ENCODE results near the gene NLRP12.
"Not testable (repeated sequence)": the region's sequence is repeated elsewhere in the genome, so short reads cannot be mapped to it uniquely, and the experiment has no call there.

The NLRP12 gene

DNA sequence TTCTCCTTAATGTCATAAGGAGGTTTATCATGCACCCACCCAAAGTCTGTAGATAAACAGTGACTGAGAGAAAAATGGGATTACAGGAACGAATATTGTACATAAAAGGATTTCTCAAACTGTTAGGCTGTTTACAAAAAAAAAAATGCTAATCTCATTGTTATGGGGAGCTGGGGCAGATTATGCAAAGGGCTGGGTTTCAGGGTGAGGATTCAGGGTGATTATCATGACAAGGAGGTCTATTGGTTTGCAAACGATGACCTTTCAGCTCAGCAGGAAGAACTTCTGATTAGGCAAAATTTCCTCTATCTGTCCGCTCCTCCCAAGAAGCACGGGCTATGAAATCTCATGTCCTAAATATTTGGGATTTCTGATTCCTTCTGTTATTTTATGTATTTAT, 41.4 kb downstream of the NLRP12 start:
- TF ChIP-seq, protein P1, sequence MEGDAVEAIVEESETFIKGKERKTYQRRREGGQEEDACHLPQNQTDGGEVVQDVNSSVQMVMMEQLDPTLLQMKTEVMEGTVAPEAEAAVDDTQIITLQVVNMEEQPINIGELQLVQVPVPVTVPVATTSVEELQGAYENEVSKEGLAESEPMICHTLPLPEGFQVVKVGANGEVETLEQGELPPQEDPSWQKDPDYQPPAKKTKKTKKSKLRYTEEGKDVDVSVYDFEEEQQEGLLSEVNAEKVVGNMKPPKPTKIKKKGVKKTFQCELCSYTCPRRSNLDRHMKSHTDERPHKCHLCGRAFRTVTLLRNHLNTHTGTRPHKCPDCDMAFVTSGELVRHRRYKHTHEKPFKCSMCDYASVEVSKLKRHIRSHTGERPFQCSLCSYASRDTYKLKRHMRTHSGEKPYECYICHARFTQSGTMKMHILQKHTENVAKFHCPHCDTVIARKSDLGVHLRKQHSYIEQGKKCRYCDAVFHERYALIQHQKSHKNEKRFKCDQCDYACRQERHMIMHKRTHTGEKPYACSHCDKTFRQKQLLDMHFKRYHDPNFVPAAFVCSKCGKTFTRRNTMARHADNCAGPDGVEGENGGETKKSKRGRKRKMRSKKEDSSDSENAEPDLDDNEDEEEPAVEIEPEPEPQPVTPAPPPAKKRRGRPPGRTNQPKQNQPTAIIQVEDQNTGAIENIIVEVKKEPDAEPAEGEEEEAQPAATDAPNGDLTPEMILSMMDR (IDR thresholded peaks at IDR 0.05; ENCODE audit: control extremely low read depth, extremely low read depth, low read depth, missing control alignments), result no peak
- ChIA-PET CTCF (interaction anchor here (4.8 kb wide), 1 partner anchor 10 kb away, joined by 13 read pairs; no protein-coding TSS in a partner anchor), POLR2A (no interaction called here)
- no peak for DNase-seq (ENCODE audit: extremely low spot score)

DNA sequence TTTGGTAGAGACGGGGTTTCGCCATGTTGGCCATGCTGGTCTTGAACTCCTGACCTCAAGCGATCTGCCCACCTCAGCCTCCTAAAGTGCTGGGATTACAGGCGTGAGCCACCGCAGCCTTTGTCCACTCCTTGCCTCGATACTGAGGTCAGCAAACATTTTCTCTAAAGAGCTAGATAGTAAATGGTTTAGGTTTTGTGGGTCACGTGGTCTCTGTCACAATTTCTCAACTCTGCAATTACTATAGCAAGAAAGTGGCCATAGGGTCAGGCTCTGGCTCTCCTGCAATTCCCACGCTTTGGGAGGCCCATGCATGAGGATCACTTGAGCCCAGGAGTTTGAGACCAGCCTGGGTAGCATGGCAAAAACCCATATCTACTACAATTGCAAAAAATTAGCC, 42.8 kb downstream of the NLRP12 start:
- CTCF ChIA-PET, result interaction anchor here (4.8 kb wide), 1 partner anchor 11 kb away, joined by 13 read pairs; no protein-coding TSS in a partner anchor
- POLR2A ChIA-PET; DNase-seq (ENCODE audit: extremely low spot score): not testable (repeated sequence)

DNA sequence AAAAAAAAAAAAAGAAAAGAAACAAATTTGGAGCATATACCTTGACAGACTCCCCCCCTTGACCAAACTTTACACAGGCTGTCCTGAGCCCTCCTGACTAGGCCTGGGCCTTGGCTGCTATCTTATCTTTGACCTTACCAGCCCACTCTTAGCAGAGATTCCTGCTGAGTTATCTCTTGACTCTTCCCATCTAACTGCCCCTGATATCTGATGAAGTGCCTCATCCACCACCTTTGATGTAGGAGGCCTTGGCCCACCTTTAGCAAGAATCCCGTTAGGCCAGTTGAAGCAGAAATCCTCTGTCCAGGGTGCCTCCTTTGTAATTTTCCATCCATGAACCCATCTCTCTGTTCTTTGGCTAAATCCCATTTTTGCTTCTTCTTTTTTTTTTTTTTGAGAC, 43.6 kb downstream of the NLRP12 start:
- DNase-seq (ENCODE audit: extremely low spot score), result no peak
- POLR2A ChIA-PET, result no interaction called here
- TF ChIP-seq, protein P1 (IDR thresholded peaks at IDR 0.05; ENCODE audit: control extremely low read depth, extremely low read depth, low read depth, missing control alignments), result no peak
- CTCF ChIA-PET, result interaction anchor here (4.8 kb wide), 1 partner anchor 12 kb away, joined by 13 read pairs; no protein-coding TSS in a partner anchor

DNA sequence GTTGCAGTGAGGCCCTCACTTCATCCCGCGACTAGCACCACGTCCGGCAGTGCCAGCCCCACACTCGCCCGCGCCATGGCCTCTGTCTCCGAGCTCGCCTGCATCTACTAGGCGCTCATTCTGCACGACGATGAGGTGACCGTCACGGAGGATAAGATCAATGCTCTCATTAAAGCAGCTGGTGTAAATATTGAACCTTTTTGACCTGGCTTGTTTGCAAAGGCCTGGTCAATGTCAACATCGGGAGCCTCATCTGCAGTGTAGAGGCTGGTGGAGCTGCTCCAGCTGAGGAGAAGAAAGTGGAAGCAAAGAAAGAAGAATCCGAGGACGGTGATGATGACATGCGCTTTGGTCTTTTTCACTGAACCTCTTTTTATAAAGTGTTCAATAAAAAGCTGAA, 48.6 kb downstream of the NLRP12 start:
- ChIA-PET POLR2A (no interaction called here), CTCF (interaction anchor here (1.7 kb wide), 1 partner anchor 17 kb away, joined by 5 read pairs; no protein-coding TSS in a partner anchor)
- DNase-seq (ENCODE audit: extremely low spot score), result no peak
- TF ChIP-seq, protein P1 (IDR thresholded peaks at IDR 0.05; ENCODE audit: control extremely low read depth, extremely low read depth, low read depth, missing control alignments), result no peak

DNA sequence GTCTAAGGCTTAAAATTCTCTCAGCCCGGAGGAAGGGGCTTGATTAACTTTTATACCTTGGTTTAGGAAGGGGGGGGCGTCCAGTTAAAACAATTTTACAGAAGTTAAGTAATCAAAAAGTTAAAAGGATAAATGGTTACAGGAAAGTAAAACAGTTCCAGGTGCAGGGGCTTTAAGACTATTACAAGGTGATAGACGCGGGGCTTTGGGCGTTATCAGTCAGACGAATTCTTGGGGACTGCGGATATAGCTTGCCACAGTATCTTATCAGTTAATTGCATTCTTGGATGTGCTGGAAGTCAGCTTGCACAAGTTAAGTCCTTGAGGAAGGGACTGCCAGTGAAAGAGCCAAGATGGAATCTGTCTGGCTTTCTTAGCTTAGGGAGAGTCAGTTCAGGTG, 49.6 kb downstream of the NLRP12 start:
- POLR2A ChIA-PET, result not testable (repeated sequence)

DNA sequence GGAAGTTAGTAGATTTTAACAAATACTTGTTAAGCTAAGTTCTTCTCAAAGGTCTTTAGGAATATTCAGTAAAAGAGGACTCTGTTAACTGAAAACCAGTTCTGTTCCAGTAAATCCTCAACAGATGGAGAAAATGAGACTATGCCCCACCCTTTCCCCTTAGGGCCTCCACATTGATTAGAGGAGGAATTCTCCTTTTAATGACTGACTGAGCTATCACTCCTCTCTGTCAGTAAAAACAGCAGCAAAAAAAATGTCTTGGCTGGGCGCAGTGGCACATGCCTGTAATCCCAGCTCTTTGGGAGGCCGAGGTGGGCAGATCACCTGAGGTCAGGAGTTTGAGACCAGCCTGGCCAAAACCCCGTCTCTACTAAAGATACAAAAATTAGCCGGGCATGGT, 50.1 kb downstream of the NLRP12 start:
- CTCF ChIA-PET, result interaction anchor here (1.1 kb wide), 1 partner anchor 17 kb away, joined by 3 read pairs; no protein-coding TSS in a partner anchor
- POLR2A ChIA-PET, result no interaction called here
- TF ChIP-seq, protein P1 (IDR thresholded peaks at IDR 0.05; ENCODE audit: control extremely low read depth, extremely low read depth, low read depth, missing control alignments), result no peak
- no peak for DNase-seq (ENCODE audit: extremely low spot score)

More for the DNA sequence above, 49.6 kb downstream of the NLRP12 start:
- DNase-seq (ENCODE audit: extremely low spot score), result not testable (repeated sequence)
- CTCF ChIA-PET, result interaction anchor here (1.1 kb wide), 1 partner anchor 16 kb away, joined by 3 read pairs; no protein-coding TSS in a partner anchor

DNA sequence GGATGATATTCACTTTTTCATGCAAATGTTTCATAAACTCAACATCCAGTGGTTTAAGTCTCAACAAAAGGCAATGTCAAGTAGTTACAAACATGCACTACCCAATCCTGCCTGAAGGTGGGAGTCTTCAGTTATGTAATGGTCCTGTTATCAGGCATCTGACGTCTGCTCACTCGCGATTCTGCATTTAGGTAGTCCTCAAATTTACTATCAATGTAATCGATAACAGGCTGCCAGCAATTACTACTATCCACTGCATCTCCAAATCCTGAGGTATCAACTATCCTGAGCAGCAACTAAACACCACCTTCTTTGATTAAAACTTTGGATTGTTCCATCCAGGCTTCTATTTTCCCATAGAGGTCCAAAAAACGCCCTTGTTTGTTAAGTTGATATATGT, 51.2 kb downstream of the NLRP12 start:
- CTCF ChIA-PET, result no interaction called here
- POLR2A ChIA-PET, result no interaction called here
- TF ChIP-seq, protein P1 (IDR thresholded peaks at IDR 0.05; ENCODE audit: control extremely low read depth, extremely low read depth, low read depth, missing control alignments), result peak; percentile 41
- no peak for DNase-seq (ENCODE audit: extremely low spot score)

DNA sequence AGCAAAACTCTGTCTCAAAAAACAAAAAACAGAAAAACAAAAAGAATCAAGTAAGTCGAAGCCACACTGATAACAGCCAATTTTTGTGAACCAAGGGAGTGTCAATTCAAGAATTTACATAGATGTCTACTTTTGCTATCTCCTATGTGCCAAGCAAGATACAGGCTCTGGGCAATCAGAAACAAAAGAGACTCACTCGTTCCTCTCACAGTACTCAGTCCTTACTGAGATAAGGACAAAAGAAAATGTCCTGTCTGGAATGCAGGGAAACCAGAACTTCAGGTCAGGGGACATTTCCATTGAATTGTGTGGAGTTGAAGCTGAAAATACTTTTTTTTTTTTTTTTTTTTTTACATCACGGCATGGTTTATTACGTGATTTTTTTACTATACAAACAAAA, 53.0 kb downstream of the NLRP12 start:
- TF ChIP-seq, protein P1 (IDR thresholded peaks at IDR 0.05; ENCODE audit: control extremely low read depth, extremely low read depth, low read depth, missing control alignments), result no peak
- ChIA-PET POLR2A (no interaction called here), CTCF (interaction anchor here (1.3 kb wide), 1 partner anchor 22 kb away, joined by 3 read pairs; no protein-coding TSS in a partner anchor)
- no peak for DNase-seq (ENCODE audit: extremely low spot score)

DNA sequence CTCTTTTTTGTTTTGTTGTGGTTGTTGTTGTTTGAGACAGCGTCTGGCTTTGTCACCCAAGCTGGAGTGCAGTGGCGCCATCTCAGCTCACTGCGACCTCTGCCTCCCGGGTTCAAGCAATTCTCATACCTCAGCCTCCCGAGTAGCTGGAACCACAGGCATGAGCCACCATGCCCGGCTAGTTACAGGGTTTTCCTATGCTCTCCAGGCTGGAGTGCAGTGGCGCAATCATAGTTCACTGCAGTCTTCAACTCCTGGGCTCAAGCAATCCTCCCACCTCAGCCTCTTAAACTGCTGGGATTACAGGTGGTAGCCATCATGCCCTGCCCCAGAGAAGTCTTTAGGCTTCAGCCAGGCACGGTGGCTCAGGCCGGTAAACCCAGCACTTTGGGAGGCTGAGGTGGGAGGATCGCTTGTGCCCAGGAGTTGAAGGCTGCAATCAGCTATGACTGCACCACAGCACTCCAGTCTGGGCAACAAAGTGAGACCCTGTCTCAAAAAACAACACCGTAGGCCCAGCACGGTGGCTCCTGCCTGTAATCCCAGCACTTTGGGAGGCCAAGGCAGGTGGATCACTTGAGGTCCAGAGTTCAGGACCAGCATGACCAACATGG, 54.3 kb downstream of the NLRP12 start:
- DNase-seq (ENCODE audit: extremely low spot score); POLR2A ChIA-PET: not testable (repeated sequence)
- CTCF ChIA-PET, result interaction anchor here (1.3 kb wide), 1 partner anchor 23 kb away, joined by 3 read pairs; no protein-coding TSS in a partner anchor
